GM23248 (cell line): ENCODE measurements around the gene HK3. TPM values are rescaled to one million over a fixed set of nuclear protein-coding genes. Genes with fewer than 3 reads are reported as not detected.

Source experiments
- DNase-seq: peaks from one replicate; pipeline ENCODE4 v3.0.0-alpha.2; 2015
- H2AFZ ChIP-seq: fragments of 200-600 bp; sonication (generic); 2 replicates; pipeline ENCODE4 v1.6.1; 2016; ENCODE audit warnings: antibody characterized with exemption
- H3F3A ChIP-seq: fragments of 200-600 bp; sonication (generic); 2 replicates; pipeline ENCODE4 v1.6.1; 2016; ENCODE audit warnings: mild to moderate bottlenecking, antibody characterized with exemption, mixed run types; ENCODE audit not compliant: insufficient read depth
- H3K27ac ChIP-seq: fragments of 200-600 bp; sonication (generic); 2 replicates; pipeline ENCODE4 v1.5.1; 2016; ENCODE audit warnings: mild to moderate bottlenecking
- H3K27me3 ChIP-seq: fragments of 200-600 bp; sonication (generic); replicated peaks from 2 replicates; pipeline ENCODE4 v1.6.1; 2016; ENCODE audit warnings: mild to moderate bottlenecking; ENCODE audit not compliant: insufficient read depth
- H3K36me3 ChIP-seq: fragments of 200-600 bp; sonication (generic); 2 replicates; pipeline ENCODE4 v1.6.1; 2016; ENCODE audit warnings: low read depth, mild to moderate bottlenecking
- H3K4me1 ChIP-seq: fragments of 200-600 bp; sonication (generic); 2 replicates; pipeline ENCODE4 v1.6.1; 2016; ENCODE audit warnings: mild to moderate bottlenecking; ENCODE audit not compliant: insufficient read depth
- H3K4me2 ChIP-seq: fragments of 200-600 bp; sonication (generic); one replicate; pipeline ENCODE4 v1.6.1; 2016; ENCODE audit warnings: mild to moderate bottlenecking; ENCODE audit not compliant: unreplicated experiment
- H3K4me3 ChIP-seq: fragments of 200-600 bp; sonication (generic); 2 replicates; pipeline ENCODE4 v1.5.1; 2016; ENCODE audit warnings: mild to moderate bottlenecking
- H3K79me2 ChIP-seq: fragments of 200-600 bp; sonication (generic); 2 replicates; pipeline ENCODE4 v1.6.1; 2016; ENCODE audit warnings: mild to moderate bottlenecking; ENCODE audit not compliant: insufficient read depth
- H3K9ac ChIP-seq: fragments of 200-600 bp; sonication (generic); 2 replicates; pipeline ENCODE4 v1.6.1; 2016; ENCODE audit warnings: mild to moderate bottlenecking
- H3K9me2 ChIP-seq: fragments of 200-600 bp; sonication (generic); 2 replicates; pipeline ENCODE4 v1.6.1; 2016; ENCODE audit warnings: mixed run types, mild to moderate bottlenecking, moderate library complexity; ENCODE audit not compliant: insufficient read depth
- H3K9me3 ChIP-seq: fragments of 200-600 bp; sonication (generic); one replicate; pipeline ENCODE4 v1.6.1; 2017; ENCODE audit warnings: low read depth
- H4K20me1 ChIP-seq: fragments of 200-600 bp; sonication (generic); 2 replicates; pipeline ENCODE4 v1.6.0; 2016; ENCODE audit not compliant: insufficient read depth
- EZH2 ChIP-seq: fragments of 200-600 bp; sonication (generic); IDR thresholded peaks from 2 replicates; pipeline ENCODE4 v1.6.1; 2018; ENCODE audit warnings: antibody characterized with exemption, mild to moderate bottlenecking; ENCODE audit not compliant: insufficient read depth, poor library complexity, severe bottlenecking
- EZH2phosphoT487 ChIP-seq: fragments of 200-600 bp; sonication (generic); IDR thresholded peaks from 2 replicates; pipeline ENCODE4 v1.6.1; 2018; ENCODE audit warnings: antibody characterized with exemption, moderate library complexity, mild to moderate bottlenecking, low read depth; ENCODE audit not compliant: insufficient read depth
- whole genome bisulfite sequencing, 2 experiments: methylation state at CpG; one replicate each; pipeline ENCODE4 v1.1.6; 2015 to 2017; ENCODE audit warnings: low lambda C conversion rate in 2 of 2, low coverage in 1 of 2; ENCODE audit errors: missing lambda C conversion rate in 2 of 2; 5-methylcytosine and 5-hydroxymethylcytosine counted together
- in situ Hi-C: fragments of 300-500 bp; cut with MboI; formaldehyde crosslinking; loops from 2 replicates; pipeline ENCODE4 v1.15.0; 2020
- polyA plus RNA-seq: library from polyadenylated mRNA; unstranded; fragments of >200 nt; fragmentation: Nextera tagmentation; extraction: Ambion mirVana; gene quantifications from 2 replicates; pipeline ENCODE4 v1.2.1, GENCODE V29; 2016
- total RNA-seq: library from RNA; depleted of rRNA; stranded (reverse); fragments of >200 nt; shearing (Covaris generic); gene quantifications from 2 replicates; pipeline ENCODE4 v1.2.3, GENCODE V29; 2014

The HK3 gene
- total and polyA plus RNA-seq, 2 experiments from 2014 or later: not detected

- H3K27ac ChIP-seq: no peak overlapping the region
- no peaks in the 10 kb centered on the region for H3K4me1 ChIP-seq
- no peaks in the 10 kb centered on the region for H3K9me2 ChIP-seq
- no peaks in the 10 kb centered on the region for H3K27me3 ChIP-seq
- no peak overlapping the region for H2AFZ ChIP-seq
- no peak for DNase-seq
- TF ChIP-seq EZH2phosphoT487 (no peak), EZH2 (no peak)
- in situ Hi-C loops: no loop called here
- no peak overlapping the region for H3K9ac ChIP-seq
- no peaks in the 10 kb centered on the region for H3K9me3 ChIP-seq
- no peak overlapping the region for H3K4me3 ChIP-seq
- H3K36me3 ChIP-seq: peaks cover 8% of the 10 kb centered on the region; the same call in 1 of the 2 replicates
- WGBS, 2 experiments: 84 to 85% methylated on average over 7 of the region's 7 CpGs
- H3K79me2 ChIP-seq: no peaks in the 10 kb centered on the region
- H3F3A ChIP-seq: no peaks in the 10 kb centered on the region
- no peak overlapping the region for H3K4me2 ChIP-seq
- no peaks in the 10 kb centered on the region for H4K20me1 ChIP-seq
These were observed 35.3 kb upstream of the HK3 start for GRCh38 chr5:176934309-176934930.

GRCh38 chr5:176929654-176930053 is 30.5 kb upstream of the HK3 start:
- peaks cover 3% of the 10 kb centered on the region; the same call in 1 of the 2 replicates for H3K36me3 ChIP-seq
- no peak overlapping the region for H3K4me2 ChIP-seq
- no peaks in the 10 kb centered on the region for H4K20me1 ChIP-seq
- H3K9me2 ChIP-seq: no peaks in the 10 kb centered on the region
- H3K4me3 ChIP-seq: no peak overlapping the region
- TF ChIP-seq EZH2phosphoT487 (no peak), EZH2 (no peak)
- H3K27ac ChIP-seq: no peak overlapping the region
- H3K9me3 ChIP-seq: no peaks in the 10 kb centered on the region
- H2AFZ ChIP-seq: no peak overlapping the region
- H3K9ac ChIP-seq: no peak overlapping the region
- 85 to 86% methylated on average over 1 of the region's 1 CpG for WGBS, 2 experiments
- no peaks in the 10 kb centered on the region for H3K27me3 ChIP-seq
- no peaks in the 10 kb centered on the region; the same call in 1 of the 2 replicates for H3F3A ChIP-seq
- peaks cover 15% of the 10 kb centered on the region; the same call in 1 of the 2 replicates for H3K79me2 ChIP-seq
- no peaks in the 10 kb centered on the region for H3K4me1 ChIP-seq
- DNase-seq: no peak
- in situ Hi-C loops: no loop called here

DNA sequence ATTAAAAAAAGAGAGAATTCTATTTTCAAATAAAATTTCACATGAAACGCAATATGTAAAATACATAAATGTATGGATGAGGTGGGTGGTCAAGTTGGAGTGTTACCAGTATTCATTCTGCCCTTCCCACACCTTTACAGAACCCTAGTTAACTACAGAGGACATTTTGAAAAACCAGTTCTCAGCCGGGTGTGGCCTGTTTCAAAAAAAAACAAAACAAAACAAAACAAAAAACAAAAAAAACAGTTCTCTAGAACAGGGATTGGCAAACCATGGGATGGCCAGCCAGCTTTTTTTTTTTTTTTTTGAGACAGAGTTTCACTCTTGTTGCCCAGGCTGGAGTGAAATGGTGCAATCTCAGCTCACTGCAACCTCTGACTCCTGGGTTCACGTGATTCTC is 28.4 kb upstream of the HK3 start:
- Histone ChIP-seq H3F3A (no peaks in the 10 kb centered on the region; the same call in 1 of the 2 replicates), H3K4me1 (no peaks in the 10 kb centered on the region), H3K9me3 (no peaks in the 10 kb centered on the region), H3K36me3 (peaks cover 3% of the 10 kb centered on the region; the same call in 1 of the 2 replicates), H3K9ac (no peak overlapping the region), H3K4me3 (no peak overlapping the region), H3K4me2 (no peak overlapping the region), H3K79me2 (peaks cover 15% of the 10 kb centered on the region; the same call in 1 of the 2 replicates), H3K27me3 (no peaks in the 10 kb centered on the region), H2AFZ (no peak overlapping the region), H3K9me2 (no peaks in the 10 kb centered on the region), H4K20me1 (no peaks in the 10 kb centered on the region), H3K27ac (no peak overlapping the region)
- in situ Hi-C loops: no loop called here
- 67 to 78% methylated on average over 3 of the region's 3 CpGs for WGBS, 2 experiments
- TF ChIP-seq EZH2: no peak
- no peak for DNase-seq

DNA sequence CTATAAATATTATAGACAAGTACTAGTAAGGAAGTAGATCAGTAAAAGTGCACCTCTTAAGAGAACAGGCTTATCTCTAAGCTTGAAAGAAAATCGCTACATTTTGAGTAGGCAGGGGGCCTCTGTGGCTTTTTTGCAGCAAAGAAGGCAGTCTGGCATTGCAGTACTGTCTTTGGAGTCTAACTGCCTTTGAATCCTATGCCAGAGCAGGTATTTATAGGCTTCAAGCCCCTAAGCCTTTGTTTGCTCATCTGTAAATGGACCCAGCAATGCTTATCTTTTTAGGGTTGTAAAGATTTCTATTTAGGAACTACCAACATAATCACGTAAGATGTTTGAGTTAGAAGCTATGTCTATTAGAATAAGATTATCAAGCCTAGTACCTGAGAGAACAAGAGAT is 23.7 kb upstream of the HK3 start:
- 97 to 100% methylated on average over 2 of the region's 2 CpGs for WGBS, 2 experiments
- H3K27me3 ChIP-seq: no peaks in the 10 kb centered on the region
- H3K9ac ChIP-seq: no peak overlapping the region
- no peaks in the 10 kb centered on the region for H3K9me2 ChIP-seq
- no peaks in the 10 kb centered on the region for H3K4me1 ChIP-seq
- no peaks in the 10 kb centered on the region for H3F3A ChIP-seq
- no peaks in the 10 kb centered on the region for H4K20me1 ChIP-seq
- DNase-seq: no peak
- H3K79me2 ChIP-seq: peaks cover 27% of the 10 kb centered on the region
- H3K4me3 ChIP-seq: no peak overlapping the region
- H2AFZ ChIP-seq: no peak overlapping the region
- H3K36me3 ChIP-seq: no peaks in the 10 kb centered on the region
- TF ChIP-seq EZH2phosphoT487 (no peak), EZH2 (no peak)
- H3K9me3 ChIP-seq: no peaks in the 10 kb centered on the region
- in situ Hi-C loops: no loop called here
- no peak overlapping the region for H3K27ac ChIP-seq
- H3K4me2 ChIP-seq: no peak overlapping the region

GRCh38 chr5:176921714-176922113 is 22.6 kb upstream of the HK3 start:
- no peak overlapping the region for H3K9ac ChIP-seq
- H3F3A ChIP-seq: no peaks in the 10 kb centered on the region
- H3K4me2 ChIP-seq: no peak overlapping the region
- in situ Hi-C loops: no loop called here
- no peak overlapping the region for H2AFZ ChIP-seq
- H3K4me3 ChIP-seq: no peak overlapping the region
- no peak for DNase-seq
- H3K9me2 ChIP-seq: no peaks in the 10 kb centered on the region
- H3K27me3 ChIP-seq: no peaks in the 10 kb centered on the region
- peaks cover 27% of the 10 kb centered on the region for H3K79me2 ChIP-seq
- H3K4me1 ChIP-seq: no peaks in the 10 kb centered on the region
- H3K9me3 ChIP-seq: no peaks in the 10 kb centered on the region
- H3K27ac ChIP-seq: no peak overlapping the region
- TF ChIP-seq EZH2 (no peak), EZH2phosphoT487 (no peak)
- H3K36me3 ChIP-seq: no peaks in the 10 kb centered on the region
- no peaks in the 10 kb centered on the region for H4K20me1 ChIP-seq
- 79 to 86% methylated on average over 3 of the region's 3 CpGs for WGBS, 2 experiments
